Memory B cell (primary cell): ENCODE data around the gene IFNL1.
"Not testable (repeated sequence)": the region's sequence is repeated elsewhere in the genome, so short reads cannot be mapped to it uniquely, and the experiment has no call there.

Source experiments
- ATAC-seq: fragments of 150-1000 bp; cut with Tn5 transposase; 2 replicates; pipeline ENCODE4 v1.10.0; 2021; ENCODE audit warnings: low read depth, mild to moderate bottlenecking, moderate library complexity
- DNase-seq, 2 donors: peaks; one replicate each; pipeline ENCODE4 v3.0.0; 2022; ENCODE audit warnings: low spot score in 2 of 2
- H3K27ac Mint-ChIP-seq: one replicate; pipeline ENCODE4 v1.8.0; 2022; ENCODE audit warnings: mild to moderate bottlenecking, moderate library complexity, mixed read lengths
- H3K27me3 Mint-ChIP-seq: one replicate; pipeline ENCODE4 v1.8.0; 2022; ENCODE audit warnings: mixed read lengths
- H3K36me3 Mint-ChIP-seq: one replicate; pipeline ENCODE4 v1.8.0; 2022; ENCODE audit warnings: mild to moderate bottlenecking, mixed read lengths
- H3K4me1 Mint-ChIP-seq: one replicate; pipeline ENCODE4 v1.8.0; 2022; ENCODE audit warnings: mixed read lengths
- H3K4me3 Mint-ChIP-seq: one replicate; pipeline ENCODE4 v1.8.0; 2022; ENCODE audit warnings: mild to moderate bottlenecking, moderate library complexity, mixed read lengths
- H3K9me3 Mint-ChIP-seq: one replicate; pipeline ENCODE4 v1.8.0; 2022; ENCODE audit warnings: mixed read lengths

The IFNL1 gene

GRCh38 chr19:39264306-39265290, 31.6 kb upstream of the IFNL1 start:
- DNase-seq, result no peak
- Mint-ChIP-seq H3K4me1 (peaks cover 5% of the 10 kb centered on the region), H3K36me3 (no peaks in the 10 kb centered on the region), H3K27ac (no peak overlapping the region), H3K4me3 (no peak overlapping the region), H3K9me3 (no peaks in the 10 kb centered on the region), H3K27me3 (peaks cover 20% of the 10 kb centered on the region)
- ATAC-seq, result no peak

DNA sequence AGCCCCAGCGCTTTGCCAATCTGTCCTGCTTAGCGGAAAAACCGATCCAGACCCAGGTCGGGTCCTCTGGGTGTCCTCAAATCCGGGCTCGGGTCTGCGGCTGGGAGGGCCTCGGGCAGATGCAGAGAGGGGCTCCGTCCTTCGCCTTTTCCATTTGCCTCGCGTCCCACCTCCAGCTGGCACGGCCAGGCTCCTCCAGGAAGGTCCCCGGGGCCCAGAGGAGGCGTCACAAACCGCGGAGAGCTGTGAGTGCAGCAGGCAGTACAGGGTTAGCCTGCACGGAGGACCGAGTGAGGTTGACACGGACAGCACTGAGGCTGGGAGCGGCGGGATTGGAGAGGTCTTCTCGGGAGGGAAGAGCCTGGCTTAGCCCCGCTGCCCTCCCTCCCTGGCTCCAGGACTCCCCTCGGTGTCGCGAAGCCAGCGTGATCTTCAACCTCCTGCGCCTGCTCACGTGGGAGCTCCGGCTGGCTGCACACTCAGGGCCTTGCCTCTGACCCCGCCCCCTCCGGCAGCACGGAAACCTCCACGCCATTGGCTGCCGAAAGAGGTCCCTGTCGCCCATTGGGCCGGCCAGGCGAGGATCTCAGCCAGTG, 30.8 kb upstream of the IFNL1 start:
- peaks cover 20% of the 10 kb centered on the region for H3K27me3 Mint-ChIP-seq
- no peak for ATAC-seq
- H3K9me3 Mint-ChIP-seq, result no peaks in the 10 kb centered on the region
- no peak for DNase-seq
- no peak overlapping the region for H3K27ac Mint-ChIP-seq
- no peak overlapping the region for H3K4me3 Mint-ChIP-seq
- H3K4me1 Mint-ChIP-seq, result peaks cover 5% of the 10 kb centered on the region
- H3K36me3 Mint-ChIP-seq, result no peaks in the 10 kb centered on the region

DNA sequence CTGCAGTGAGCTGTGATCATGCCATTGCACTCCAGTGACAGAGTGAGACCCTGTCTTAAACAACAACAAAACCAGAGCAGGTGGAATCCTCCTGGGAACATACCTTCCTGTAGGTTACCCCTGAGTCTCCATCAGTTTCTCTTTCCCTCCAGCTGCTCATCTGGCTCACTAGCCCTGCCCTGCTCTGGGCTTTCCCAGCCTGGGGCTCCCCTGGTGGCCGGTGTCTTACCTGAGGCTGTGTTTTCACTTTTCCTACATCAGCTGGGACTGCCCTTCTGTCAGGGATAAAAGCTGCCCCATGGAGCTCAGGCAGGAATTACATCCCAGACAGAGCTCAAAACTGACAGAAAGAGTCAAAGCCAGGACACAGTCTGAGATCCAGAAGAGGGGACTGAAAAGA, 28.1 kb upstream of the IFNL1 start, which contains the start of gene IFNL2:
IFNL2 (plus strand) TSS at position 312 of the 400 bp plus-strand sequence. CDS start 173 bp downstream, outside the sequence.
- not testable (repeated sequence) for H3K36me3 Mint-ChIP-seq, H3K4me1 Mint-ChIP-seq, H3K4me3 Mint-ChIP-seq, H3K27ac Mint-ChIP-seq, DNase-seq, H3K9me3 Mint-ChIP-seq
- ATAC-seq, result peak; percentile 46
- peaks cover 24% of the 10 kb centered on the region for H3K27me3 Mint-ChIP-seq

DNA sequence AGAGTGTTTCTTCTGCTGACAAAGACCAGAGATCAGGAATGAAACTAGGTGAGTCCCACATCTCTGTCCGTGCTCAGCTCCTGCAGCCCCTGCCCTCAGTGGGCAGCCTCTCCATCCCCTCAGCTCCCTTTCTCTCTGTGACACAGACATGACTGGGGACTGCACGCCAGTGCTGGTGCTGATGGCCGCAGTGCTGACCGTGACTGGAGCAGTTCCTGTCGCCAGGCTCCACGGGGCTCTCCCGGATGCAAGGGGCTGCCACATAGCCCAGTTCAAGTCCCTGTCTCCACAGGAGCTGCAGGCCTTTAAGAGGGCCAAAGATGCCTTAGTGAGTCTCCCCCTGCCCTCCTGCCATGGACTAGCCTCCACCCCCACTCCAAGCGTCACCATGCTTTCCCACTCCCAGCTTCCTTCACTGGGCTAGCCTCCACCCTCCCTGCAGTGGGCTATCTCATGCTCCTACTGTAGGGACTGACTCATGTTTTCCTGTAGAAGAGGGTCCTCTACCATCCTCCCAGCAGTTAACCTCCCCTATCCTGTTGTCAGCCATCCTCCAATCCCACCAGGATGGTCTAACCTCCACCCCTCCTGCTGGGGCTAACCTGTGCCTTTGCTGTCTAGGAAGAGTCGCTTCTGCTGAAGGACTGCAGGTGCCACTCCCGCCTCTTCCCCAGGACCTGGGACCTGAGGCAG, 27.5 kb upstream of the IFNL1 start:
- H3K4me3 Mint-ChIP-seq, H3K36me3 Mint-ChIP-seq, H3K27ac Mint-ChIP-seq, H3K9me3 Mint-ChIP-seq, ATAC-seq, DNase-seq, H3K4me1 Mint-ChIP-seq: not testable (repeated sequence)
- peaks cover 21% of the 10 kb centered on the region for H3K27me3 Mint-ChIP-seq

GRCh38 chr19:39269369-39269768, 26.8 kb upstream of the IFNL1 start:
- not testable (repeated sequence) for H3K36me3 Mint-ChIP-seq, ATAC-seq, H3K27ac Mint-ChIP-seq, H3K4me1 Mint-ChIP-seq, H3K4me3 Mint-ChIP-seq, H3K9me3 Mint-ChIP-seq, DNase-seq
- H3K27me3 Mint-ChIP-seq, result peaks cover 18% of the 10 kb centered on the region

DNA sequence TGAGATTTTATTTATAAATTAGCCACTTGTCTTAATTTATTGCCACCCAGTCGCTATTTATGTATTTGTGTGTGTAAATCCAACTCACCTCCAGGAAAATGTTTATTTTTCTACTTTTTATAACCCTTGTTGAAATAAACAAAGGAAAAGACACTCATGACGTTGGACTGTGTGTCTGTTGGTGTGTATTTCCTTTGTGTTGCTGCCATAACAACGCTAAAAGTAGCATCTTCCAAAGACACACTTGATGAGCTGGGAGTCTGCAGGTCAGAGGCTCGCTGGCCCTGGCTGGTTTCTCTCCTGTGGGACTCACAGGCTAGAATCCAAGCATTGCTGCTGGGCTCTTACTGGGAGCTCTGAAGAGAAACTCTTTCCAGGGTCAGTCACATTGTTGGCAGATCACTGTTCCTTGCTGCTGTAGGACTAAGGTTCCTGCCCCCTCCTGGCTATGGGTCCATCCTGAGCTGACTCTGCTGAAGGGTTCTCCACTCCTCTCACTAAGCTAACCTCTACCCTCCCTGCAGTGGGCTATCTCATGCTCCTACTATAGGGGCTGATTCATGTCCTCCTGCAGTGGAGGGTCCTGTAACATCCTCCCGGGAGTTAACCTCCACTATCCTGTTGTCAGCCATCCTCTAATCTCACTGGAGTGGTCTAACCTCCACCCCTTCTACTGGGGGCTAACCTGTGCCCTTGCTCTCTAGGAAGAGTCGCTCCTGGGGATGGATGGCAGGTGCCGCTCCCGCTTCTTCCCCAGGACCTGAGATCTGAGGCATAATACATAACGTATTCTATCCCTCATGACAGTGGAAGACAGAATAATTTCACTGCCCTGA, 26.0 kb upstream of the IFNL1 start:
- Mint-ChIP-seq H3K27me3 (peaks cover 18% of the 10 kb centered on the region), H3K4me1 (peaks cover 2% of the 10 kb centered on the region), H3K27ac (no peak overlapping the region), H3K4me3 (no peak overlapping the region), H3K9me3 (no peaks in the 10 kb centered on the region), H3K36me3 (no peaks in the 10 kb centered on the region)
- ATAC-seq (no peak), DNase-seq (no peak)

DNA sequence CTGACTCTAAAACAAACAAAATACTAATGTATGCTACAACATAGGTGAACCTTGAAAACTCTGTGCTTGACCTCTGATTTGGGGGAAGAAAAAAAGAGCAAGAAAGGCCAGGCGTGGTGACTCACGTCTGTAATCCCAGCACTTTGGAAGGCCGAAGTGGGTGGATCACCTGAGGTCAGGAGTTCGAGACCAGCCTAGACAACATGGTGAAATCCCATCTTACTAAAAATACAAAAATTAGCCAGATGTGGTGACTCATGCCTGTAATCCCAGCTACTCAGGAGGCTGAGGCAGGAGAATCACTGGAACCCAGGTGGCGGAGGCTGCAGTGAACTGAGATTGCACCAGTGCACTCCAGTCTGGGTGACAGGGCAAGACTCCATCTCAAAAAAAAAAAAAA, 22.3 kb upstream of the IFNL1 start:
- ATAC-seq, H3K36me3 Mint-ChIP-seq: not testable (repeated sequence)
- peaks cover 25% of the 10 kb centered on the region for H3K27me3 Mint-ChIP-seq

GRCh38 chr19:39275578-39275977, 20.6 kb upstream of the IFNL1 start:
- DNase-seq (no peak), ATAC-seq (no peak)
- no peak overlapping the region for H3K27ac Mint-ChIP-seq
- no peaks in the 10 kb centered on the region for H3K4me1 Mint-ChIP-seq
- H3K36me3 Mint-ChIP-seq, result no peaks in the 10 kb centered on the region
- peaks cover 19% of the 10 kb centered on the region for H3K27me3 Mint-ChIP-seq
- no peak overlapping the region for H3K4me3 Mint-ChIP-seq
- H3K9me3 Mint-ChIP-seq, result no peaks in the 10 kb centered on the region

More for the DNA sequence above, 22.3 kb upstream of the IFNL1 start:
- not testable (repeated sequence) for DNase-seq, H3K4me1 Mint-ChIP-seq, H3K4me3 Mint-ChIP-seq, H3K27ac Mint-ChIP-seq, H3K9me3 Mint-ChIP-seq

DNA sequence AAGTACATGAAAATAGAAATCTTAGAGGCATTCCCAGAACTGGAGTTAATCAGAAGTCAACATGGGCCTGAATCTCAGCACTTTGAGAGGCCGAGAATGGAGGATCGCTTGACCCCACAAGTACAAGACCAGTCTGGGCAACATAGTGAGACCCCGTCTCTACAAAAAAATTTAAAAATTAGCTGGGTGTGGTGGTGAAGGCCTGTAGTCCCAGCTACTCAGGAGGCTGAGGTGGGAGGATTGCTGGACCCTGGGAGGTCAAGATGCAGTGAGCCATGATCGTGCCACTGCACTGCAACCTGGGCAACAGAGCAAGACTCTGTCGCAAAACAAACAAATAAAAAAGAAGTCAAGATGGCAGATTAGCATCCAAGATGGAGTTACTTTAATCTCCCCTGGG, 19.5 kb upstream of the IFNL1 start:
- Mint-ChIP-seq H3K36me3 (no peaks in the 10 kb centered on the region), H3K9me3 (no peaks in the 10 kb centered on the region), H3K27ac (no peak overlapping the region), H3K4me3 (no peak overlapping the region), H3K4me1 (no peaks in the 10 kb centered on the region), H3K27me3 (peaks cover 13% of the 10 kb centered on the region)
- no peak for ATAC-seq
- no peak for DNase-seq

GRCh38 chr19:39277598-39277997, 18.6 kb upstream of the IFNL1 start:
- no peaks in the 10 kb centered on the region for H3K9me3 Mint-ChIP-seq
- no peaks in the 10 kb centered on the region for H3K36me3 Mint-ChIP-seq
- H3K4me3 Mint-ChIP-seq, result no peak overlapping the region
- peaks cover 13% of the 10 kb centered on the region for H3K27me3 Mint-ChIP-seq
- ATAC-seq (no peak), DNase-seq (no peak)
- no peaks in the 10 kb centered on the region for H3K4me1 Mint-ChIP-seq
- H3K27ac Mint-ChIP-seq, result no peak overlapping the region

DNA sequence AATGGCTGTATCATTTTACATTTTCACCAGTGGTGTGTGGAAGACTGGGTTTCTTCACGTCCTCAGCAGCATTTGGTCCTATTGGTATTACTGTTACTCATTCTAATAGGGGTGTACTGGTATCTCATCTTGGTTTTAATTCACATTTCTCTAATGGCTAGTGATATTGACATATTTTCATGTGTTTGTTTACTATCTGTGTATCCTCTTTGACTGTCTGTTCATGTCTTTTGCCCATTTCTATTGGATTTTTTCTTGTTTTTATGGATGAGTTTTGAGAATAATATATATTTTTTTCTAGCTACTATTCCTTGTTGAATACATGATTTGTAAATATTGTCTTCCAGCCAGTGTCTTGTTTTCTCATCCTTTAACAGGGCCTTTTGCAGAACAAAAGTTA, 14.2 kb upstream of the IFNL1 start:
- H3K36me3 Mint-ChIP-seq, result no peaks in the 10 kb centered on the region
- H3K27me3 Mint-ChIP-seq, result peaks cover 10% of the 10 kb centered on the region
- no peaks in the 10 kb centered on the region for H3K4me1 Mint-ChIP-seq
- DNase-seq (no peak), ATAC-seq (no peak)
- H3K27ac Mint-ChIP-seq, result no peak overlapping the region
- H3K9me3 Mint-ChIP-seq, result peaks cover 6% of the 10 kb centered on the region
- no peak overlapping the region for H3K4me3 Mint-ChIP-seq

DNA sequence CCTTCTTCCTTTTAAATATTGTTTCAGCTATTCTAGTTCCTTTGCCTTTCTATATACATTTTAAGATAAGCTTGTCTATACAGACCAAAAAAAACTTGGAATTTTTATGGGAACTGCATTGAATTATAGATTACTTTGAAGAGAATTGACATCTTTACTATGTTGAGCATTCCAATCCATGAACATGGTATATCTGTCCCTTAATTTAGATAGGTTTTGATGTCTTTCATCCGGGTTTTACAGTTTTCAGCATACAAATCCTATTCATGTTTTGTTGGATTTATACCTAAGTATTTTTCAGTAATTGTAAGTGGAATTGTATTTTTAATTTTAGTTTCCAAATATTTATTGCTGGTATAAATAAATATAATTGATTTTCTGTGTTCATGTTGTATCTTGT, 12.2 kb upstream of the IFNL1 start:
- Mint-ChIP-seq H3K27ac (no peak overlapping the region), H3K4me1 (no peaks in the 10 kb centered on the region), H3K36me3 (no peaks in the 10 kb centered on the region), H3K9me3 (peaks cover 6% of the 10 kb centered on the region), H3K27me3 (peaks cover 6% of the 10 kb centered on the region), H3K4me3 (no peak overlapping the region)
- DNase-seq (no peak), ATAC-seq (no peak)

- no peak for ATAC-seq
- H3K36me3 Mint-ChIP-seq, result peaks cover 3% of the 10 kb centered on the region
- no peak overlapping the region for H3K27ac Mint-ChIP-seq
- DNase-seq, result no peak
- H3K4me1 Mint-ChIP-seq, result peaks cover 3% of the 10 kb centered on the region
- no peak overlapping the region for H3K4me3 Mint-ChIP-seq
- peaks cover 4% of the 10 kb centered on the region for H3K9me3 Mint-ChIP-seq
- H3K27me3 Mint-ChIP-seq, result peaks cover 24% of the 10 kb centered on the region
These were observed 2.8 kb upstream of the IFNL1 start for GRCh38 chr19:39293394-39293793.
